Pancreas (tissue), 10 donors: ENCODE measurements around the gene MED14. TPM values are rescaled to one million over a fixed set of nuclear protein-coding genes. Genes with fewer than 3 reads are reported as not detected.

Experiments used
- ATAC-seq, 4 donors: fragments of 200-7000 bp; cut with Tn5 transposase; one replicate each; pipeline versions ENCODE4 v1.8.0 to v1.9.1; 2020; ENCODE audit warnings: mild to moderate bottlenecking in 4 of 4, moderate library complexity in 4 of 4
- DNase-seq, 6 donors: peaks; one replicate each; pipeline ENCODE4 v3.0.0-alpha.2; 2020
- FAIRE-seq: peaks from 2 replicates; lab custom pipeline; 2012; peaks lifted over from hg19 to GRCh38; lab: Jason Lieb, UNC
- H3K27ac ChIP-seq, 4 donors: fragments of 200-600 bp; sonication (generic); 1 replicate in 3 of 4; 2 replicates in 1 of 4; pipeline versions ENCODE4 v1.5.0 to v1.8.0; 2020
- H3K27me3 ChIP-seq, 4 donors: fragments of 200-600 bp; one replicate each; pipeline ENCODE4 v1.8.0; 2021
- H3K36me3 ChIP-seq, 3 donors: fragments of 200-600 bp; sonication (generic) in 1 of 3; one replicate each; pipeline versions ENCODE4 v1.5.0 to v1.8.0; 2020 to 2021
- H3K4me1 ChIP-seq, 3 donors: fragments of 200-600 bp; one replicate each; pipeline ENCODE4 v1.8.0; 2021
- H3K4me3 ChIP-seq, 4 donors: fragments of 200-600 bp; sonication (generic) in 2 of 4; one replicate each; pipeline versions ENCODE4 v1.5.0 to v1.8.0; 2020 to 2021
- H3K9me3 ChIP-seq, 4 donors: fragments of 200-600 bp; one replicate each; pipeline ENCODE4 v1.8.0; 2021
- WGBS, 2 donors: extraction: QIAGEN DNeasy Blood & Tissue Kit; methylation state at CpG; one replicate each; pipeline ENCODE4 v1.1.7; 2013; 5-methylcytosine and 5-hydroxymethylcytosine counted together
- intact Hi-C, 3 donors: fragments of 100-400 bp; cut with DNase I; formaldehyde crosslinking; loops; one replicate each; pipeline versions ENCODE4 v1.11.1 to v1.14.2; 2022
- polyA plus RNA-seq, 2 donors: library from polyadenylated mRNA; stranded (reverse); fragments of 200-250 nt; gene quantifications; one replicate each; pipeline ENCODE4 v1.2.3, GENCODE V29; 2013
- total RNA-seq, 6 donors: library from RNA; stranded (reverse); fragmentation: NEBNext Ultra II Directional in 4 of 6; extraction: Animal tissue kit (Norgen Biotek cat#: 25700) in 4 of 6; gene quantifications; one replicate each; pipeline versions ENCODE4 v1.2.1 to v1.2.4, GENCODE V29; 2021 to 2023
- TF ChIP-seq, protein P1 (sequence below), 4 donors: fragments of 200-600 bp; sonication (generic) in 3 of 4; IDR thresholded peaks; one replicate each; pipeline versions ENCODE4 v1.5.0 to v1.8.0; 2021; ENCODE audit warnings: antibody characterized with exemption in 4 of 4
- donor health status: healthy with polysubstance abuse.
- donor health status: DM: no; HTN: no; CAD: no; lungs with moderate emphysema.
- donor health status: DM: no; HTN: no; CAD: no.
- donor health status: control.
- donor health status: control.
- donor health status: Bipolar disorder and iron deficiency.
- donor health status: DM: yes; HTN: yes; CAD: no.
- donor health status: DM: no; HTN: no; CAD: no.
- donor health status: DM: no; HTN: no; CAD: no.
- donor health status: DM: yes; HTN: yes; CAD: no.

Gene MED14
- total and polyA plus RNA-seq, 8 donors: 7.6 to 27.9 (median 16.3) TPM

DNA sequence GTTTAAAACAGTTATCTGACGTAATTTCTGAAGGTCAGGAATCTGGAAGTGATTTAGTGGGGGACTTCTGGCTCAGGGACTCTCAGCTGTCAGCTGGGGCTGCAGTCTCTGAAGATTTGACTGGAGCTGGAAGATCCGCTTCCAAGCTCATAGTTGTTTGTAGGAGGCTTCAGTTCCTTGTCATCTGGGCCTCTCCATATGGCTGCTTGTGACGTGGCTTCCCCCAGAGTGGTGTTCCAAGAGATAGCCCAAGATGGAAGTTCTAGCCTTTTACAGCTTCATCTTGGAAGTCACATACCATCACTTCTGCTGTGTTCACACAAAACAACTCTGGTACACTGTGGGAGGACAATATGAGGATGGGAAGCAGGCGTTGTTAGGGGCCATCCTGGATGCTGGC, 110.0 kb downstream of the MED14 start:
- intact Hi-C loops: no loop called here
- no peaks in the 10 kb centered on the region for H3K9me3 ChIP-seq
- TF ChIP-seq, protein P1, sequence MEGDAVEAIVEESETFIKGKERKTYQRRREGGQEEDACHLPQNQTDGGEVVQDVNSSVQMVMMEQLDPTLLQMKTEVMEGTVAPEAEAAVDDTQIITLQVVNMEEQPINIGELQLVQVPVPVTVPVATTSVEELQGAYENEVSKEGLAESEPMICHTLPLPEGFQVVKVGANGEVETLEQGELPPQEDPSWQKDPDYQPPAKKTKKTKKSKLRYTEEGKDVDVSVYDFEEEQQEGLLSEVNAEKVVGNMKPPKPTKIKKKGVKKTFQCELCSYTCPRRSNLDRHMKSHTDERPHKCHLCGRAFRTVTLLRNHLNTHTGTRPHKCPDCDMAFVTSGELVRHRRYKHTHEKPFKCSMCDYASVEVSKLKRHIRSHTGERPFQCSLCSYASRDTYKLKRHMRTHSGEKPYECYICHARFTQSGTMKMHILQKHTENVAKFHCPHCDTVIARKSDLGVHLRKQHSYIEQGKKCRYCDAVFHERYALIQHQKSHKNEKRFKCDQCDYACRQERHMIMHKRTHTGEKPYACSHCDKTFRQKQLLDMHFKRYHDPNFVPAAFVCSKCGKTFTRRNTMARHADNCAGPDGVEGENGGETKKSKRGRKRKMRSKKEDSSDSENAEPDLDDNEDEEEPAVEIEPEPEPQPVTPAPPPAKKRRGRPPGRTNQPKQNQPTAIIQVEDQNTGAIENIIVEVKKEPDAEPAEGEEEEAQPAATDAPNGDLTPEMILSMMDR (IDR thresholded peaks at IDR 0.05): no peak
- WGBS, 2 donors: 87 to 91% methylated on average over 4 of the region's 4 CpGs
- H3K36me3 ChIP-seq: peaks cover 0 to 10% (median 7%) of the 10 kb centered on the region in 3 donors
- no peak for DNase-seq
- ATAC-seq: no peak
- H3K4me3 ChIP-seq: no peak overlapping the region
- no peaks in the 10 kb centered on the region for H3K4me1 ChIP-seq
- FAIRE-seq: no peak
- no peak overlapping the region for H3K27ac ChIP-seq
- H3K27me3 ChIP-seq: peaks cover 0 to 9% (median 4%) of the 10 kb centered on the region in 4 donors

DNA sequence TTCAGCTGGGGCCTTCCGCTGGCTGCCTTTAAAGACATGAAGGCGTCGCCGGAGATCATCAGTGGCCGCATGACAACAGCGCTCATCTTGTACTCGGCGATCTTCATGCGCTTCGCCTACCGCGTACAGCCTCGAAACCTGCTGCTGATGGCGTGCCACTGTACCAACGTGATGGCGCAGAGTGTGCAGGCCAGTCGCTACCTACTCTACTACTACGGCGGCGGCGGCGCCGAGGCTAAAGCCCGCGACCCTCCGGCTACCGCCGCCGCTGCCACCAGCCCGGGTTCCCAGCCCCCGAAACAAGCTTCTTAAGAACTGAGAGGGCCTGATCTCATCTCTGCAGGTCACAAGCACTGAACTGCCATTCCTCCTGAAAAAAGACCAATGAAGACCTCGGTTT, 111.7 kb downstream of the MED14 start:
- Histone ChIP-seq H3K9me3 (no peaks in the 10 kb centered on the region), H3K36me3 (no peaks in the 10 kb centered on the region), H3K4me3 (no peak overlapping the region), H3K27ac (no peak overlapping the region), H3K4me1 (no peaks in the 10 kb centered on the region), H3K27me3 (peaks cover 0 to 11% (median 5%) of the 10 kb centered on the region in 4 donors)
- TF ChIP-seq, protein P1 (IDR thresholded peaks at IDR 0.05): no peak
- intact Hi-C loops: no loop called here
- ATAC-seq: no peak
- WGBS, 2 donors: 86 to 89% methylated on average over 31 to 32 of the region's 32 CpGs
- no peak for DNase-seq
- FAIRE-seq: no peak

DNA sequence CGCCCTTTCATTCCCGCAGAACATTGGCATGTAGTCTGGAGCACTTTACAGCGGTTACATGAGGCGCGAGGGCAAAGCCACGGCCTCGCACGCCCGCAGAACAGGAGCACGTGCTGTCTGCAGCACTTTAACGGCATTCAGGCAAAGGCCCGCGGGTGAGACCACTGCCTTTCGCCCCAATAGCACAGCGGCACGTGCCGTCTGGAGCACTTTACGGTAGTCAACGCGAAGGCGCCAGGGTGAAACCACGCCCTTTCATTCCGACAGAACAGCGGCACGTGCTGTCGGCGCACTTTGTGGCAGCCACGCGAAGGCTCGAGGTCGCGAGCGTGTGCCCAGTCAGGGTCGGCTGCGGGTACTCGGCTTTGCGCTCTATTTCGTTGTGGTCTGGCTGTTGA, 112.2 kb downstream of the MED14 start, which contains the start of gene MPC1L:
MPC1L (plus strand) TSS at position 290 of the 398 bp plus-strand sequence. CDS start 138 bp downstream, outside the sequence.
- Histone ChIP-seq H3K4me3 (no peak within 1 kb of the TSS), H3K9me3 (no peaks in the 10 kb centered on the region), H3K27ac (no peak within 1 kb of the TSS), H3K4me1 (no peaks in the 10 kb centered on the region), H3K27me3 (peaks cover 0 to 11% (median 3%) of the 10 kb centered on the region in 4 donors), H3K36me3 (no peaks in the 10 kb centered on the region)
- FAIRE-seq (no peak), ATAC-seq (no peak), DNase-seq (no peak)
- TF ChIP-seq, protein P1 (IDR thresholded peaks at IDR 0.05): no peak
- WGBS, 2 donors: 85 to 92% methylated on average over 38 of the region's 38 CpGs
- intact Hi-C loops: no loop called here

DNA sequence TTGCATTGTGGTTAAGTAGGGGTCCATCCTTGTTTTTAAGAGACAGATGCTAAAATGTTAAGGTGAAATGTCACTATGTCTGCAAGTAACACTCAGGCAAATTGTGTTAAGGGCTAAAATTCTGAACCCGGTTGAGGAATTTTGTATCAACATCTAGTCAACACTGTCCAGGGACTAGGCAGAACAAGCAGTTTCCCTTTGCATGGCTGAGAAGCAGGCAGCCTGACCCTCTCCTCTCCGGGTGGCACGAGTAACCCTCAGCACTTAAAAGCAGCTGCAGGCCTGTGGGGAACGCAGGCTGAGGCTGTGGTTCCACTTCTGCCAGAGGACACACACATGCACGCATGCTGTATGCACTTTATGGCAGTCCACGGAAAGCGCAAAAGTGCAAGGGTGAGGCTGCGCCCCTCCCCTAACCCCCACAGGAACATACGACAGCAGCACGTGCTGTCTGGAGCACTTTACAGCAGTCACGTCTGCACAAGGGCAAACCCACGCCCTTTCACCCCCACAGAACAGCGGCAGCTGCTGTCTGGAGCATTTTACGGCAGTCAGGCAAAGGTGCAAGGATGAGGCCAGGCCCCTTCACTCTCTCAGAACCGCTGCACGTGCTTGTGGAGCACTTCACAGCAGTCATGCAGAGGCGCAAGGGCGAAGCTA, 112.7 kb downstream of the MED14 start:
- TF ChIP-seq, protein P1 (IDR thresholded peaks at IDR 0.05): no peak
- intact Hi-C loops: no loop called here
- no peaks in the 10 kb centered on the region for H3K36me3 ChIP-seq
- no peaks in the 10 kb centered on the region for H3K4me1 ChIP-seq
- WGBS, 2 donors: 72 to 80% methylated on average over 18 of the region's 18 CpGs
- DNase-seq (no peak), ATAC-seq (no peak), FAIRE-seq (no peak)
- H3K9me3 ChIP-seq: no peaks in the 10 kb centered on the region
- peaks cover 0 to 11% (median 3%) of the 10 kb centered on the region in 4 donors for H3K27me3 ChIP-seq
- H3K4me3 ChIP-seq: no peak overlapping the region
- no peak overlapping the region for H3K27ac ChIP-seq

DNA sequence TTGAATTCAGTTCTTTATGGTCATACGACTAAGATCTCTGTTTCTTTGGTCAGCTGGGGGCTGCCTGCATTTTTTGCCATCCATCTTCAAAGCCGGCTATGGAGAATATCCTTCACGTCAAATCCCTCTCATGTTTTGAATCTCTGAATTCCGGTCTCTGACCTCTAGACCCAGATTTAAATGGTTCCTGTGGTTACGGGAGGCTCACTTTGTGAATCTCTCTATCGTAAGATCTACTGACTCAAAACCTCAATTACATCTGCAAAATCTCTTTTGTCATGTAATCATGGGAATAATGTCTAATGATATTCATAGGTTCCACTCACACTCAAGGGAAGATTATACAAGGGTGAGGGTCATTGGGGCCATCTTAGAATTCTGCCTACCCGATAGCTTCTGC, 117.8 kb downstream of the MED14 start:
- Histone ChIP-seq H3K4me3 (no peak overlapping the region), H3K4me1 (no peaks in the 10 kb centered on the region), H3K36me3 (no peaks in the 10 kb centered on the region), H3K27me3 (peaks cover 0 to 6% (median 2%) of the 10 kb centered on the region in 4 donors), H3K9me3 (no peaks in the 10 kb centered on the region), H3K27ac (no peak overlapping the region)
- TF ChIP-seq, protein P1 (IDR thresholded peaks at IDR 0.05): no peak
- FAIRE-seq (no peak), DNase-seq (no peak), ATAC-seq (no peak)
- 80 to 84% methylated on average over 7 of the region's 7 CpGs for whole genome bisulfite sequencing, 2 donors
- intact Hi-C loops: no loop called here
